PC-3 (cell line): Measurements from ENCODE around the gene SYNGR3. TPM values are rescaled to one million over a fixed set of nuclear protein-coding genes. Genes with fewer than 3 reads are reported as not detected.

ENCODE experiments used
- ATAC-seq: fragments of 200-7000 bp; cut with Tn5 transposase; 2 replicates; pipeline ENCODE4 v1.9.1; 2020; ENCODE audit warnings: mild to moderate bottlenecking, moderate library complexity
- BruUV-seq: library from RNA; stranded (reverse); fragments of 400-500 nt; replicated peaks from 2 replicates; lab custom pipeline; 2021; lab: Mats Ljungman, UMichigan
- CTCF ChIA-PET: fragments of 300-600 bp; sonication (Branson Sonifier 250); formaldehyde crosslinking; loops from one replicate; lab custom pipeline; 2022; ENCODE audit warnings: antibody characterized with exemption; lab: Charles Lee
- POLR2A ChIA-PET: fragments of 300-600 bp; sonication (Branson Sonifier 250); formaldehyde crosslinking; loops from one replicate; lab custom pipeline; 2022; ENCODE audit warnings: antibody characterized with exemption; ENCODE audit not compliant: unreplicated experiment; lab: Charles Lee
- DNase-seq: peaks from one replicate; pipeline ENCODE4 v3.0.0-alpha.2; 2015
- H2AFZ ChIP-seq: fragments of 300-600 bp; sonication (generic); 2 replicates; pipeline ENCODE4 v1.6.0; 2016; ENCODE audit warnings: antibody characterized with exemption, low read length
- H3F3A ChIP-seq: fragments of 300-600 bp; sonication (generic); one replicate; pipeline ENCODE4 v1.6.0; 2017; ENCODE audit warnings: antibody characterized with exemption, low read length, control low read depth, mild to moderate bottlenecking; ENCODE audit not compliant: unreplicated experiment
- H3K27ac ChIP-seq: fragments of 300-600 bp; sonication (generic); 2 replicates; pipeline ENCODE4 v1.5.1; 2016; ENCODE audit warnings: mild to moderate bottlenecking, low read length
- H3K27me3 ChIP-seq: fragments of 300-600 bp; sonication (generic); 2 replicates; pipeline ENCODE4 v1.6.1; 2016; ENCODE audit warnings: low read length, mixed read lengths
- H3K36me3 ChIP-seq: fragments of 300-600 bp; sonication (generic); 2 replicates; pipeline ENCODE4 v1.6.1; 2016; ENCODE audit warnings: low read depth, mixed run types, low read length, mixed read lengths
- H3K4me1 ChIP-seq: fragments of 300-600 bp; sonication (generic); 2 replicates; pipeline ENCODE4 v1.5.1; 2016; ENCODE audit warnings: low read length; ENCODE audit not compliant: insufficient read depth
- H3K4me2 ChIP-seq: fragments of 300-600 bp; sonication (generic); 2 replicates; pipeline ENCODE4 v1.6.0; 2016; ENCODE audit warnings: low read length
- H3K4me3 ChIP-seq: fragments of 300-600 bp; sonication (generic); 2 replicates; pipeline ENCODE4 v1.5.1; 2016; ENCODE audit warnings: mild to moderate bottlenecking, low read length, mixed read lengths
- H3K79me2 ChIP-seq: fragments of 300-600 bp; sonication (generic); 2 replicates; pipeline ENCODE4 v1.6.1; 2017; ENCODE audit warnings: low read length, mixed read lengths
- H3K9ac ChIP-seq: fragments of 300-600 bp; sonication (generic); 2 replicates; pipeline ENCODE4 v1.6.0; 2016; ENCODE audit warnings: mild to moderate bottlenecking, low read length
- H3K9me2 ChIP-seq: fragments of 300-600 bp; sonication (generic); replicated peaks from 2 replicates; pipeline ENCODE4 v1.6.1; 2016; ENCODE audit warnings: mixed run types, low read length, mixed read lengths
- H3K9me3 ChIP-seq: fragments of 300-600 bp; sonication (generic); 2 replicates; pipeline ENCODE4 v1.6.1; 2016; ENCODE audit warnings: low read length, mixed read lengths
- H4K20me1 ChIP-seq: fragments of 300-600 bp; sonication (generic); 2 replicates; pipeline ENCODE4 v1.6.1; 2016; ENCODE audit warnings: low read length, mixed read lengths
- CTCF ChIP-seq: fragments of 300-600 bp; sonication (generic); conservative IDR thresholded peaks from 2 replicates; pipeline ENCODE4 v1.5.1; 2017; ENCODE audit warnings: antibody characterized with exemption, low read depth, mild to moderate bottlenecking, low read length
- EZH2 ChIP-seq: fragments of 300-600 bp; sonication (generic); IDR thresholded peaks from one replicate; pipeline ENCODE4 v1.6.1; 2017; ENCODE audit warnings: antibody characterized with exemption, mild to moderate bottlenecking, low read length; ENCODE audit not compliant: unreplicated experiment
- EZH2phosphoT487 ChIP-seq: fragments of 300-600 bp; sonication (generic); IDR thresholded peaks from 2 replicates; pipeline ENCODE4 v1.6.1; 2018; ENCODE audit warnings: mild to moderate bottlenecking, antibody characterized with exemption, low read length, borderline replicate concordance
- intact Hi-C: fragments of 100-400 bp; cut with micrococcal nuclease; formaldehyde crosslinking; loops from 2 replicates; pipeline ENCODE4 v1.9.0; 2023
- total RNA-seq: library from RNA; depleted of rRNA; stranded (reverse); fragments of >200 nt; gene quantifications from 2 replicates; pipeline ENCODE4 v1.2.3, GENCODE V29; 2014

Gene SYNGR3
- total RNA-seq, 1 experiment from 2014 or later: 1.5 TPM

- ATAC-seq: no peak
- Histone ChIP-seq H3K4me1 (peaks cover 26% of the 10 kb centered on the region), H3F3A (no peaks in the 10 kb centered on the region), H3K36me3 (no peaks in the 10 kb centered on the region), H3K4me2 (no peak overlapping the region), H2AFZ (no peak overlapping the region), H3K27ac (no peak overlapping the region), H3K27me3 (no peaks in the 10 kb centered on the region), H3K9ac (no peak overlapping the region), H3K9me3 (no peaks in the 10 kb centered on the region), H3K4me3 (no peak overlapping the region), H3K9me2 (no peaks in the 10 kb centered on the region), H3K79me2 (peaks cover 17% of the 10 kb centered on the region), H4K20me1 (no peaks in the 10 kb centered on the region)
- no peak for TF ChIP-seq CTCF
- TF ChIP-seq EZH2phosphoT487: no peak
- BruUV-seq: no TSS peak
- ChIA-PET POLR2A (no interaction called here), CTCF (no interaction called here)
- no peak for DNase-seq
- intact Hi-C loops: no loop called here
Measured at GRCh38 chr16:1976951-1977874, 12.6 kb upstream of the SYNGR3 start.

- H3K36me3 ChIP-seq: no peaks in the 10 kb centered on the region
- ATAC-seq: no peak
- H3K9ac ChIP-seq: no peak overlapping the region
Measured at GRCh38 chr16:1977875-1978268, 11.9 kb upstream of the SYNGR3 start.

More at GRCh38 chr16:1977875-1978268, 11.9 kb upstream of the SYNGR3 start:
- Histone ChIP-seq H2AFZ (no peak overlapping the region), H3K9me3 (no peaks in the 10 kb centered on the region), H3F3A (no peaks in the 10 kb centered on the region), H4K20me1 (no peaks in the 10 kb centered on the region), H3K27ac (no peak overlapping the region), H3K9me2 (no peaks in the 10 kb centered on the region), H3K4me2 (no peak overlapping the region), H3K79me2 (peaks cover 11% of the 10 kb centered on the region), H3K4me3 (no peak overlapping the region), H3K27me3 (no peaks in the 10 kb centered on the region), H3K4me1 (peaks cover 27% of the 10 kb centered on the region)
- intact Hi-C loops: no loop called here
- ChIA-PET CTCF (no interaction called here), POLR2A (interaction anchor here (0.6 kb wide), 1 partner anchor 13 kb away, joined by 5 read pairs; the partner anchor contains the start of gene RPS2)
- no peak for TF ChIP-seq EZH2phosphoT487
- TF ChIP-seq EZH2: no peak
- no peak for TF ChIP-seq CTCF
- no peak for DNase-seq
- BruUV-seq: no TSS peak
